CD14-positive monocyte (primary cell): Measurements from ENCODE around the gene CDAN1. TPM values are rescaled to one million over a fixed set of nuclear protein-coding genes. Genes with fewer than 3 reads are reported as not detected.
"Not testable (repeated sequence)": the region's sequence is repeated elsewhere in the genome, so short reads cannot be mapped to it uniquely, and the experiment has no call there.

Experiments
- DNase-seq, 3 donors: peaks; one replicate each; pipeline ENCODE4 v3.0.0-alpha.2; 2011 to 2022
- H2AFZ ChIP-seq: 2 replicates; pipeline ENCODE4 v1.6.0; 2012; ENCODE audit warnings: mild to moderate bottlenecking, low read depth, low read length, inconsistent platforms; ENCODE audit not compliant: insufficient read depth, poor library complexity, severe bottlenecking
- H3K27ac ChIP-seq, 2 donors: 1 replicate in 1 of 2; 2 replicates in 1 of 2; pipeline ENCODE4 v1.5.1; 2012 to 2013; ENCODE audit warnings: low read length in 2 of 2, control low read depth in 1 of 2, inconsistent platforms in 1 of 2, low read depth in 1 of 2, mild to moderate bottlenecking in 1 of 2
- H3K27me3 ChIP-seq, 2 donors: one replicate each; pipeline versions ENCODE4 v1.6.0 to v1.6.1; 2011 to 2013; ENCODE audit warnings: low read length in 2 of 2; ENCODE audit not compliant: control insufficient read depth in 2 of 2, insufficient read depth in 2 of 2
- H3K36me3 ChIP-seq, 2 donors: replicated peaks in 1 of 2; 1 replicate in 1 of 2; 2 replicates in 1 of 2; pipeline versions ENCODE4 v1.5.1 to v1.6.1; 2012 to 2013; ENCODE audit warnings: low read length in 2 of 2, control low read depth in 1 of 2, inconsistent platforms in 1 of 2, mild to moderate bottlenecking in 1 of 2; ENCODE audit not compliant: insufficient read depth in 2 of 2, control insufficient read depth in 1 of 2
- H3K4me1 ChIP-seq, 2 donors: 1 replicate in 1 of 2; 2 replicates in 1 of 2; pipeline versions ENCODE4 v1.5.1 to v1.6.1; 2012 to 2013; ENCODE audit warnings: low read length in 2 of 2, control low read depth in 1 of 2, inconsistent platforms in 1 of 2, mild to moderate bottlenecking in 1 of 2, moderate library complexity in 1 of 2; ENCODE audit not compliant: insufficient read depth in 2 of 2, control insufficient read depth in 1 of 2
- H3K4me2 ChIP-seq: replicated peaks from 2 replicates; pipeline ENCODE3; 2012; ENCODE audit warnings: low read length, moderate library complexity, mild to moderate bottlenecking; ENCODE audit not compliant: poor library complexity, severe bottlenecking; ENCODE audit errors: extremely low read depth
- H3K4me3 ChIP-seq, 3 experiments: fragments of 200-600 bp in 1 of 3; sonication (generic) in 1 of 3; replicated peaks in 1 of 3; 1 replicate in 2 of 3; 2 replicates in 1 of 3; pipeline ENCODE4 v1.5.1; 2011 to 2013; ENCODE audit warnings: low read length in 3 of 3, mild to moderate bottlenecking in 3 of 3, control low read depth in 2 of 3, low read depth in 2 of 3, inconsistent platforms in 1 of 3, moderate library complexity in 1 of 3
- H3K79me2 ChIP-seq: 2 replicates; pipeline ENCODE4 v1.6.0; 2012; ENCODE audit warnings: mild to moderate bottlenecking, control low read depth, inconsistent platforms, low read length, moderate library complexity; ENCODE audit not compliant: insufficient read depth
- H3K9ac ChIP-seq: 2 replicates; pipeline ENCODE4 v1.6.0; 2017; ENCODE audit warnings: low read length, mild to moderate bottlenecking; ENCODE audit not compliant: insufficient read depth, poor library complexity, severe bottlenecking
- H3K9me3 ChIP-seq, 2 donors: replicated peaks in 1 of 2; 1 replicate in 1 of 2; 2 replicates in 1 of 2; pipeline versions ENCODE4 v1.5.1 to v1.6.1; 2012 to 2013; ENCODE audit warnings: low read length in 2 of 2, control low read depth in 1 of 2; ENCODE audit not compliant: control insufficient read depth in 1 of 2, insufficient read depth in 1 of 2
- H4K20me1 ChIP-seq: 2 replicates; pipeline ENCODE4 v1.6.0; 2012; ENCODE audit warnings: mild to moderate bottlenecking, low read length, control low read depth, moderate library complexity; ENCODE audit not compliant: insufficient read depth
- H3K27ac Mint-ChIP-seq, 7 donors: one replicate each; pipeline ENCODE4 v1.8.0; 2020; ENCODE audit warnings: mild to moderate bottlenecking in 7 of 7, mixed read lengths in 7 of 7, moderate library complexity in 6 of 7, inconsistent platforms in 2 of 7
- H3K27me3 Mint-ChIP-seq, 3 donors: one replicate each; pipeline ENCODE4 v1.8.0; 2021 to 2022; ENCODE audit warnings: low read depth in 3 of 3, mild to moderate bottlenecking in 3 of 3, mixed read lengths in 3 of 3, moderate library complexity in 3 of 3, inconsistent platforms in 1 of 3
- H3K36me3 Mint-ChIP-seq, 2 donors: one replicate each; pipeline ENCODE4 v1.8.0; 2020; ENCODE audit warnings: mixed read lengths in 2 of 2, inconsistent platforms in 1 of 2, mild to moderate bottlenecking in 1 of 2
- H3K4me1 Mint-ChIP-seq: one replicate; pipeline ENCODE4 v1.8.0; 2020; ENCODE audit warnings: mild to moderate bottlenecking, mixed read lengths
- H3K4me3 Mint-ChIP-seq, 2 donors: one replicate each; pipeline ENCODE4 v1.8.0; 2020; ENCODE audit warnings: mild to moderate bottlenecking in 2 of 2, mixed read lengths in 2 of 2, moderate library complexity in 1 of 2
- H3K9me3 Mint-ChIP-seq, 7 donors: one replicate each; pipeline ENCODE4 v1.8.0; 2020 to 2022; ENCODE audit warnings: mixed read lengths in 7 of 7, mild to moderate bottlenecking in 6 of 7, moderate library complexity in 6 of 7, inconsistent platforms in 2 of 7
- WGBS: methylation state at CpG from one replicate; pipeline ENCODE4 v1.1.5; 2013; ENCODE audit warnings: missing lambda C conversion rate; ENCODE audit not compliant: insufficient coverage; 5-methylcytosine and 5-hydroxymethylcytosine counted together
- intact Hi-C, 2 donors: fragments of 100-400 bp; cut with micrococcal nuclease; formaldehyde crosslinking; loops; one replicate each; pipeline versions ENCODE4 v1.15.0 to v1.15.1; 2023
- polyA plus RNA-seq, 3 donors: library from polyadenylated mRNA; depleted of rRNA in 1 of 3; unstranded in 2 of 3; stranded (reverse) in 1 of 3; fragments of 300-500 nt in 2 of 3; fragments of >200 nt in 1 of 3; fragmentation: Illumina TruSeq in 2 of 3; gene quantifications; 1 replicate in 2 of 3; 2 replicates in 1 of 3; pipeline ENCODE4 v1.2.3, GENCODE V29; 2012 to 2021
- TF ChIP-seq, protein P1 (sequence below): fragments of 200-600 bp; IDR thresholded peaks from one replicate; pipeline ENCODE4 v1.8.0; 2022; ENCODE audit warnings: antibody characterized with exemption, mild to moderate bottlenecking

Gene CDAN1
- polyA plus RNA-seq, 3 donors: 1.1 to 6.3 (median 2.2) TPM

GRCh38 chr15:42764154-42764731 lies 27.3 kb upstream of the CDAN1 start:
- H3K4me1 ChIP-seq, H3K4me2 ChIP-seq, H3K4me1 Mint-ChIP-seq, H3K9ac ChIP-seq, intact Hi-C loops, H3K4me3 ChIP-seq, DNase-seq, H2AFZ ChIP-seq, H3K27me3 Mint-ChIP-seq, H3K79me2 ChIP-seq, H3K27me3 ChIP-seq, H3K4me3 Mint-ChIP-seq, H3K27ac ChIP-seq, H3K27ac Mint-ChIP-seq, H4K20me1 ChIP-seq: not testable (repeated sequence)
- Histone ChIP-seq H3K36me3 (peaks cover 0 to 37% of the 10 kb centered on the region in 2 donors), H3K9me3 (peaks cover 15 to 22% of the 10 kb centered on the region in 2 donors)
- WGBS: 98% methylated on average over 13 of the region's 16 CpGs
- peaks cover 35 to 56% (median 42%) of the 10 kb centered on the region in 7 donors for H3K9me3 Mint-ChIP-seq
- peaks cover 36 to 66% of the 10 kb centered on the region in 2 donors for H3K36me3 Mint-ChIP-seq

DNA sequence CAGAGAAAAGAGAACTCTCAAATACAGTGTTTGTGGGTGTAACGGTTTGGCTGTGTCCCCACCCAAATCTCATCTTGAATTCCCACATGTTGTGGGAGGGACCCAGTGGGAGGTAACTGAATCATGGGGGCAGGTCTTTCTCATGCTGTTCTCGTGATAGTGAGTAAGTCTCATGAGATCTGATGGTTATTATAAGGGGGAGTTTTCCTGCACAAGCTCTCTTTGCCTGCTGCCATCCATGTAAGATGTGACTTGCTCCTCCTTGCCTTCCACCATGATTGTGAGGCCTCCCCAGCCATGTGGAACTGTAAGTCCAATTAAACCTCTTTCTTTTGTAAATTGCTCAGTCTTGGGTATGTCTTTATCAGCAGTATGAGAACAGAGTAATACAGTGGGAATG lies 24.9 kb upstream of the CDAN1 start:
- Mint-ChIP-seq H3K9me3 (peaks cover 31 to 52% (median 39%) of the 10 kb centered on the region in 7 donors), H3K36me3 (peaks cover 27 to 50% of the 10 kb centered on the region in 2 donors)
- intact Hi-C loops, H3K9ac ChIP-seq, DNase-seq, H3K4me2 ChIP-seq, H3K27ac ChIP-seq, H3K4me1 ChIP-seq, H4K20me1 ChIP-seq, H3K79me2 ChIP-seq, H3K4me3 ChIP-seq, H3K27me3 Mint-ChIP-seq, H2AFZ ChIP-seq, H3K4me1 Mint-ChIP-seq, H3K27ac Mint-ChIP-seq, H3K4me3 Mint-ChIP-seq, H3K27me3 ChIP-seq: not testable (repeated sequence)
- Histone ChIP-seq H3K36me3 (peaks cover 0 to 37% of the 10 kb centered on the region in 2 donors), H3K9me3 (peaks cover 15 to 22% of the 10 kb centered on the region in 2 donors)
- no CpG with 5 or more reads among the region's 2 CpGs for WGBS

GRCh38 chr15:42760759-42761158 lies 23.8 kb upstream of the CDAN1 start:
- H3K4me2 ChIP-seq: no peak overlapping the region
- H3K27ac ChIP-seq: no peak overlapping the region
- no peak overlapping the region for H3K9ac ChIP-seq
- no peak overlapping the region for H3K4me3 ChIP-seq
- H3K79me2 ChIP-seq: peaks cover 3% of the 10 kb centered on the region
- H3K4me1 ChIP-seq: no peaks in the 10 kb centered on the region
- no CpG with 5 or more reads among the region's 1 CpG for WGBS
- no peaks in the 10 kb centered on the region for H3K27me3 ChIP-seq
- peaks cover 0 to 37% of the 10 kb centered on the region in 2 donors for H3K36me3 ChIP-seq
- peaks cover 2% of the 10 kb centered on the region for H3K4me1 Mint-ChIP-seq
- H3K4me3 Mint-ChIP-seq: no peak overlapping the region
- intact Hi-C loops: no loop called here
- no peak overlapping the region for H2AFZ ChIP-seq
- H3K36me3 Mint-ChIP-seq: peaks cover 25 to 45% of the 10 kb centered on the region in 2 donors
- peaks cover 8% of the 10 kb centered on the region for H4K20me1 ChIP-seq
- TF ChIP-seq, protein P1, sequence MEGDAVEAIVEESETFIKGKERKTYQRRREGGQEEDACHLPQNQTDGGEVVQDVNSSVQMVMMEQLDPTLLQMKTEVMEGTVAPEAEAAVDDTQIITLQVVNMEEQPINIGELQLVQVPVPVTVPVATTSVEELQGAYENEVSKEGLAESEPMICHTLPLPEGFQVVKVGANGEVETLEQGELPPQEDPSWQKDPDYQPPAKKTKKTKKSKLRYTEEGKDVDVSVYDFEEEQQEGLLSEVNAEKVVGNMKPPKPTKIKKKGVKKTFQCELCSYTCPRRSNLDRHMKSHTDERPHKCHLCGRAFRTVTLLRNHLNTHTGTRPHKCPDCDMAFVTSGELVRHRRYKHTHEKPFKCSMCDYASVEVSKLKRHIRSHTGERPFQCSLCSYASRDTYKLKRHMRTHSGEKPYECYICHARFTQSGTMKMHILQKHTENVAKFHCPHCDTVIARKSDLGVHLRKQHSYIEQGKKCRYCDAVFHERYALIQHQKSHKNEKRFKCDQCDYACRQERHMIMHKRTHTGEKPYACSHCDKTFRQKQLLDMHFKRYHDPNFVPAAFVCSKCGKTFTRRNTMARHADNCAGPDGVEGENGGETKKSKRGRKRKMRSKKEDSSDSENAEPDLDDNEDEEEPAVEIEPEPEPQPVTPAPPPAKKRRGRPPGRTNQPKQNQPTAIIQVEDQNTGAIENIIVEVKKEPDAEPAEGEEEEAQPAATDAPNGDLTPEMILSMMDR: no peak
- no peak for DNase-seq
- H3K27ac Mint-ChIP-seq: no peak overlapping the region
- H3K27me3 Mint-ChIP-seq: no peaks in the 10 kb centered on the region
- peaks cover 26 to 46% (median 31%) of the 10 kb centered on the region in 7 donors for H3K9me3 Mint-ChIP-seq
- peaks cover 15 to 22% of the 10 kb centered on the region in 2 donors for H3K9me3 ChIP-seq
